Measurements from ENCODE around the gene NME2.
"Not testable (repeated sequence)": the region's sequence is repeated elsewhere in the genome, so short reads cannot be mapped to it uniquely, and the experiment has no call there.

The NME2 gene

DNA sequence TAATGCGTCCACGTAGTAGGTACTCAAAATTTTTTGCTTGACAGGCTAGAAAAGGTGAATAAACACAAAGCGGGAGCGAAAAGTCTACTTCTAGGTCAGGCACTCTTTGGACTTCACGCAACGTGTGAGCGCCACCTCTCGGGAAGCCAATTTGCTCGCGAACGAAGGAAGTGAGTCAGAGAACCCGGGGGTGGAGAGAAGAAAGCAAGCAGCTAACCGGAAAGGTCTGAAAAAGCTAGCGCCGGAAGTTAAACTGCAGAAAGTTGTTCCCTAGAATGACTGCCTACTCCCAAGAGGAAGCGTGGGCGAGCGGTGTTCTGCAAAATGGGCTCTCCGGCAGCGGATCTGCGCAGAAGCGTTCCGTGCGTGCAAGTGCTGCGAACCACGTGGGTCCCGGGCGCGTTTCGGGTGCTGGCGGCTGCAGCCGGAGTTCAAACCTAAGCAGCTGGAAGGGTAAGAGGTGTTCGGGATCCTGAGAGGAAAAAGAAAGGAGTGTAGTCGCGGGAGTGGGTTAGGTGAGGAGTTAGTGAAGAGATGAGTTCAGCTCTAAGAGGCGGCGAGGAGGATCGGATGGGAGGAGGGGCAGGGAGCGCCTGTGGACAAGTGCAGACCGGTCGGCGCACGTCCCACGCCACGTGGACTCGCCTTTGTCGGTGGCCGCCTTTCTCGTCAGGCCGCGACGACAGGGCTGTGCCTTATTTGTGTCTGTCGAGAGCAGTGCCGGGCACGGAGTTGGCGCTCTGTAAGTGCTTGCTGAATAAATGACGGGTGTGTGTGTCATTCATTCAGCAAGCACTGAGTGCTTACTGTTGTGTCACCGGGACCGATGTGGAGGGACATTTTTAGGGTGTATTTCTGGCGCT lies 12.8 kb upstream of the NME2 start, which contains the start of gene NME1:
Gene NME1, plus strand, starts transcription at position 350 of the 863 bp plus-strand sequence. CDS start 2,096 bp downstream, outside the sequence.
- DNase-seq, result peak; percentile 94 to 99

DNA sequence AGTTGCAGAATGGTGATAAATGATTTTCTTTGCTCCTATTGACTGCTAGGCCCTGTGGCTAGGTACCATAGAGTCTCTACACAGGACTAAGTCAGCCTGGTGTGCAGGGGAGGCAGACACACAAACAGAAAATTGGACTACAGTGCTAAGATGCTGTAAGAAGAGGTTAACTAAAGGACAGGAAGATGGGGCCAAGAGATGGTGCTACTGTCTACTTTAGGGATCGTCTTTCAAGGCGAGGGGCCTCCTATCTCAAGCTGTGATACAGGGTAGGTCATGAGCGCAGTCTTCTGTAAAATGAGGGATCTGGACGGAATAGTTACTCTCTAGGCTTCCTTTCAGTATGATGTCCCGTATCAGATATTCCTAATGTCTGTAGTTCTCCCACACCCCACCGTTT lies 12.0 kb upstream of the NME2 start:
- DNase-seq, result no peak

DNA sequence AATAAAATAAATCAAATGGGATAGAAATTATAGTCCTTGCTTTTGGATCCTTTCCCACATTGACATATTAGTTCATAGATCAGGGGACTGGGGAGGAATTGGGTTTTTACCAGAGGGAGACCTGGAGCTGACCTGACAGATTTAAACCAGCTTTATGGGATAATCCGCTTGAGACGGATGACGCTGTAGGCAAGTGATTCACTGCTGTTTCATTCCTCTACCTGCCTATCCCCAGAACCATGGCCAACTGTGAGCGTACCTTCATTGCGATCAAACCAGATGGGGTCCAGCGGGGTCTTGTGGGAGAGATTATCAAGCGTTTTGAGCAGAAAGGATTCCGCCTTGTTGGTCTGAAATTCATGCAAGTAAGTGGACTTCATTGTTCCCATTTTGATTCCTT lies 10.8 kb upstream of the NME2 start:
- DNase-seq, result no peak

DNA sequence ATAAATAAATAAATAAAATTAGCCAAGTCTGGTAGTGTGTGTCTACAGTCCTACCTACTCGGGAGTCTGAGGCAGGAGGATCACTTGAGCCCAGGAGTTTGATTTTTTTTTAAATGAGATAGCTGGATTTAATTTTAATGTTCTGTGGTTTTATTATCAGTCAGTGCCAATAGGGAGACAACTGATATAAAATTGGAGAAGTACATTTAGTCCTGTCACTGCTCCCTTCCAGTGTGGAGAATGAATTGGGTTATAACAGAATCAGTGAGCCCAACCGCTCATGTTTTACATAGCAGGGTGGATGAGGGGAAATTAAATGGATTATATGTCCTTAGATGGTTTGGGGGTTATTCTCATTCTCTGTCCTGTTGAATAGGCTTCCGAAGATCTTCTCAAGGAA lies 6.6 kb upstream of the NME2 start:
- DNase-seq, result no peak

DNA sequence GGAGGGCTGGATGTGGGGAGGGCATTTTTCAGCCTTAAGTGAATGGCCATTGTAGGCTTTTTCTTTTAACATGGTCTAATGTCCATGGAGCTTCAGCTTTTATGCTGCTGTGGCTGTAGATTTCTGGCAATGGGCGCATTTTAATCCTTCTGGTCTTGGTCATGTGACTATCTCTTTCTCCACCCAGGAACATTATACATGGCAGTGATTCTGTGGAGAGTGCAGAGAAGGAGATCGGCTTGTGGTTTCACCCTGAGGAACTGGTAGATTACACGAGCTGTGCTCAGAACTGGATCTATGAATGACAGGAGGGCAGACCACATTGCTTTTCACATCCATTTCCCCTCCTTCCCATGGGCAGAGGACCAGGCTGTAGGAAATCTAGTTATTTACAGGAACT lies 4.7 kb upstream of the NME2 start:
- no peak for DNase-seq

DNA sequence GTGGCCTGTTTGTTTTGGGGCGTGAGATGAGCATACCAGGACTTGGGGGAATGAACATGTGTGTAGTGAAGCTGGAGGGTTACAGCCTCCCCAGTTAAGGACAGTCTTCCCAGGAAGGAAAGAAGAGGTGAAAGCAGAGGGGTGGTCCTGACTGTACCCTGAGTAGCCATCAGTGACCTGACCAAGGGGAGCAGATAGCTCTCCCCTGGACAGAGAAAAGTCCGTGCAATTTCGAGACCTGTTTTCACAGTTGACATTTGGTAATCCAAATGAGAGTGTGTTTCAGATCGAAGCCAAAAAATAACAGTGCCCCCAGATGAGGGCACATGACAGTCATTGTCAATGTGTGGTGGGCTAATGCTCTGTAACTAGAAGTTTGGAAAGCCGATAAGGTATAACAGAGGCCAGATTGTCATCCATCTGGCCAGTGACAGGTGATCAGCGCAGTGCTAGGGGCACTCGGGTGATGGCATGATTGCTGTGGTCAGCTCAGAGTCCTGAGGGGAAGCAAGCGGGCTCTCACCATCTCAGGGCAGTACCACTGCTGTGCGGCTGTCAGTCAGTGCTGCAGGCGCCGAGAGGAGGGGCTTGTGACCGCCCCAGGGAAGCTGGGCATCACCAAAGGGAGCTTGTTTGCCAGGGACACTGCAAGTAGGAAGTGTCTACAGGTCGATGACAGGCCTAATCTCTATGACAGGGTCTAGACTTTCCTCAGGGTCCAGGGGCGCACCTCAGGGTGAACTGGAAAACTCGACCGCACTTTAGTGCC lies 1.1 kb upstream of the NME2 start:
- no peak for DNase-seq

DNA sequence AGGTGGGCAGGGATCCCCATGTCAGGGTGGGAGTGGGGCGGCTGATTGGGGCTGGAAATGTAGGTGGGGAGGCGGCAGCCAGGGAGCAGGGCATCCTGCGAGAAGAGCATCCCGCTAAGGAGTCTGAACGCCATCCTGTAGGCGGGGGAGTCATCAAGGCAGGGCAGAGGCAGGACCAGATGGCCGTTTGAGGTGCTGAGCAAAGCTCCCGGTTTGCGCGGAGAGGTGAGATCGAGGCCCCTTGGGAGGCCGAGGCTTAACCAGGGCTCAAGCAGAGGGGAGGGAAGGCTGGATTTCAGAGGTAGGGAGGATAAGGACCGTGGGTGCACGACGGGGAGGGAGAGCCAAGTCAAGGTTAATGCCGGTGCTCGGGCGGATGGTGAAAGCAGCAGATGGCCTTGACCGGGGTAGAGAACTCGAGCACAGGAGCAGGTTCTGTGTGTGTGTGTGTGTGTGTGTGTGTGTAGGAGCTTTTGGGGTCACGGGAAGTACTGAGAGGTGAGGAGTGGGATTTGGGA lies 472 bp upstream of the NME2 start:
- peak in 1 of 2 experiments; percentile 21 for DNase-seq

DNA sequence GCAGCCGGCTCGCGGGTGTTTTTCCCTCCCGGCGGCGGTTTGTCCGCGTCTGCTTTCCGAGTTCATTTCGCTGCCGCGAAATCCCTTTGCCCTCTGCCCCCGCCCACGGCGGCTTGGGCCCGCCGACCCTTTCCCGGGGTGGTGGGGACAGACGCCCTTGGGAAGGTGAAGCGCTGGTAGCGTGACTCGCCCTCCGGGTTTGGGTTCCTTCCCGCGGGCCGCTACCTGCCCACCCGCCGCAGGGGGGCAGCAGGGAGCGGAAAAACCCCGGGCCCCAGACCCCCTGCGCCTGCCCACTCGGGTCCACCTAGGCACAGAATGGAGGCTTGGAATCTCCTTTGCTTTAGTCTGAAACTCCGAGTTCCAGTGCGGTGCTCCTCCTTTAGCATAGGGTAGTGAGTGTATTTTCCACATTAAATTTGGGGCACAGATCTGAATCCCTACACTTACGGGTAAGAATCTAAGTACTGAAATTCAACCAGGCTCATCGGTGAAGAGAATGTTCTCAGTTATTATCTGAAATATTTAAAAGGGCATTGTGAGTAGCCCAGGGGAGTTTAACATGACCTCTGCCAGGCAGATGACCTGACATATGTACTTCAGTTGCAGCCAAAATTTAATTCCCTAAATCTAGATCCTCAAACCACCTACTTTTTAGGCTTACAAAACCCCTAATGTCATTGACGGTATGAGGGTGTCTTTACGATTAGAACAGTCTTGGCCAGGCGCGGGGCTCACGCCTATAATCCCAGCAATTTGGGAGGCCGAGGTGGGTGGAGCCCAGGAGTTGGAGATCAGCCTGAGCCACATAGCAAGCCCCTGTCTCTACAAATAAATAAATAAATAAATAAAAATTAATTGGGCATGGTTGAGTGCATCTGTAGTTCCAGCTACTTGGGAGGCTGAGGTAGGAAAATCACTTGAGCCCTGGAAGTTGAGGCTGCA lies 1.0 kb downstream of the NME2 start:
- peak in 1 of 2 experiments; percentile 61 for DNase-seq

DNA sequence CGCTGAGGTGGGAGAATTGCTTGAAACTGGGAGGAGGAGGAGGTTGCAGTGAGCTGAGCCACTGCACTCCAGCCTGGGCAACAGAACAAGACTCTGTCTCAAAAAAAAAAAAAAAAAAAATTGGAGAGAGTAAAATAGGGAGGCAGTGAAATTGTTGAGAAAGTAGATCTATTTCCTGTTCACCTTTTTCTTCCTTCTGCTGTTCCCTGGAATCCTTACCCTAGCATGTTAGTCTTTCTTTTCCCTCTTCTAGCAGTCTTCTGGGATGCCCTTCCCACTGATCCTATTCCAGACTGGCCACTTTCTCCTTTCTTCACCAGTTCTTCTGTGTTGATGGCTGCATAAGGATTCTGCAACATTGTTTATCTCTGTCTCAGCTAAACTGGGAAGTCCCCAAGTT lies 3.1 kb downstream of the NME2 start:
- no peak for DNase-seq

DNA sequence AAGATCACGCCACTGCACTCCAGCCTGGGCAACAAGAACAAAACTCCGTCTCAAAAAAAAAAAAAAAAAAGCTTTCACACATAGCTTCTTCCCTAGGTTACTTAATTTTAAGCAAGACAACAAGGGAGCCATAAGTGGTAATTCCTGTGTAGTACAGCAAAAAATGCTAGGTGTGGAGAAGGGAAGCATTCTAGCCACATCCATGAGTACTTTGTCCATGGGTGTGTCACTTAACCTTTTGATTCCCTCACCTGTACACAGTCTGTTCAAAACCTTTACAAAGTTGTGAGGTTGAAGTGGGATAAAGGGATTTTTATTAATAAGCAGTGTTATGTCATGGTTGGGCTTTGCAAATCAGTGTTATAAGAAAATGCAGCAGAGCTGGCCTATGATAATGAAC lies 4.5 kb downstream of the NME2 start:
- DNase-seq, result no peak

DNA sequence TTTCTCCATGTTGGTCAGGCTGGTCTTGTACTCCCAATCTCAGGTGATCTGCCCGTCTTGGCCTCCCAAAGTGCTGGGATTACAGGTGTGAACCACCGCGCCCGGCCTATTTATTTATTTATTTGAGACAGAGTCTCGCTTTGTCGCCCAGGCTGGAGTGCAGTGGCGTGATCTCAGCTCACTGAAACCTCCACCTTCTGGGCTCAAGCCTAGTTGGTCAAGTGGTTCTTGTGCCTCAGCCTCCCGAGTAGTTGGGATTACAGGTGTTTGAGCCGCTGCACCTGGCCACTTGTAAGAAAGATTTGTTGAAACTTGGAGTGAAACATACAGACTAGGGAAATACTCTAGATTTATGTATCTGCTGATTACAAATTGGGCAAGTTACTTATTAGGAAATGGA lies 5.8 kb downstream of the NME2 start:
- not testable (repeated sequence) for DNase-seq

DNA sequence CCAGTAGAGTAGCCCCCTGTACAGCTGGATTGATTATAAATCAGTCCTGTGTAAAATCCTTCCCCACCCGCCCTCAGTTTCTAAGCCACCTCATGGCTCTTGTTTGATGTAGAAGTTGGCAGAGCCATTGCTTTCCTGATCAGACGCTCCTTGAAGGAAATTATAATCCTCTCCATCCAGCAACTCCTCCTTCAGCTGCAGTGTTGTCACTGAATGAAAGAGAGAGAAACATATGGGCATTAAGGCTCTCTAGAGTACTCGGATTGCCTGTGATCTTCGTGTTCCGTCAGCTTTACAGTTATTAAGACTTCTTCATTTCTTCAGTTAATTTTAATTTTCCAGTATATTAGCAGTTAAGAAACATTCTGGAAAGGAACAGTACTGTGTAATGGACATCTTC lies 14.3 kb downstream of the NME2 start:
- DNase-seq, result no peak

DNA sequence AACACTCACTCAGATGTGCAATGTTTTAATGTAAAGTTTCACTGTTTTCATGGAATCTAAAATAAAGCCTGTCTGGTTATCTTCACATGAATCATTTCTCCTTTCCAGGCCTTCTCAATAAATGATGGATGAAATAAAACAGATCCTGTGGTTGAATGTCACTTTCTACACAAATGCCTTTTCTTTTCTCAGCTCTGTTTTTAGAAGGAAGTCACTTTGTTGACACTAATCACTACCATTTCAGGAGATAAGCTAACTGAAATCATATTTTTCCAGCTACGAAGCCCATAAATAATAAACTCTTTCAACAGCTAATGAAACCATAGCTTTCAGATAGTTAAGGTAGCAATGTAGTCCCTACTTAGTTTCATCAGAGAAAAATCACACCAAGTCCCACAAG lies 17.9 kb downstream of the NME2 start:
- DNase-seq, result no peak

DNA sequence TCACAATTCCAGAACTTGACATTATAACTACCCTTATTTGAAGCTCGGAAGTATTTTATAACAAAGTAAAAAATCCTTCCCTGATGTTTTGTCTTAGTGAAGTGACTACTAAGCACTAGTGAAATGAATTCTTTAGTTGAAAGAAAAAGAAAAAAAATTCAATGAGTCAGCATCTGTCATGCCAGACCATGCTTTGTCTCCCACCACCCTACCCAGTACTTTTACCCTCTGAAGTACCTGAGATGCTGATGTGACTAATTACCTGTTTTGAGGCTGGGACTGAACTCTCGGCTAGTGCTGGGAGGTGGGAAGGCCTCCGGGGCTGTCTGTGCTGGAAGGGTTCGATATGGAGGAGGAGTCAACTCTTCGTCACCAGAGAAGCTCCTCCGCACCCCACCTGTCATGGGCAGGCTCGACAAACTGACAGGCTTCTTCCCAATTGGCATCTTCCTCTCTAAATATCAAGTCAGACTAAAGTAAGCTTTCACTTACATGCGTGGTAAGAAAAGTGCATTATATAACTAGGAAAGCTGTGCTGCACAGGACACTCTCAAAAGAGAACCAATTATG lies 19.6 kb downstream of the NME2 start:
- DNase-seq, result no peak

DNA sequence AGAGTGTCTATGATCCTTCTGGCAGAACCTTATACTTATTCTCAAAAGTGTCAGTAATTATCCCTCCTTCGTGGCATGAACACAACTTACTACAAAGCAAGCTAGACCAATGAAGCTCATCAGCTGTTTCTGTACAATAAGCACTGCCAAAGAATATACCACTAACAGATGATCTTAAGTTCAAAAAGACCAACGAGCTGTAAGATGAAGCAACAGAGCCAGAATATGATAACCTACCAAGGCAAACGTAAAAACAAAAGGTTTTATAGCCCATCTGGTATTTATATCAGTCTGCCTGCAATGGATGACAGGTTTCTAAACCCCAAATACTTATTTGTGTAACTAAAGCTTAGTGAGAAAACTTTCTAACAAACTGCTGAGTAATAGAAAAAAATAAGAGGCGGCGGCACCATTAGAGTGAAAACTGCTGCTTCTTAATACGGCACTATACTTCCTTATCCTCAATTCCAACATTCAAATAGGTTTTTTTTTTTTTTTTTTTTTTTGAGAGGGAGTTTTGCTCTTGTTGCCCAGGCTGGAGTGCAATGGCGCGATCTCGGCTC lies 22.1 kb downstream of the NME2 start:
- no peak for DNase-seq

DNA sequence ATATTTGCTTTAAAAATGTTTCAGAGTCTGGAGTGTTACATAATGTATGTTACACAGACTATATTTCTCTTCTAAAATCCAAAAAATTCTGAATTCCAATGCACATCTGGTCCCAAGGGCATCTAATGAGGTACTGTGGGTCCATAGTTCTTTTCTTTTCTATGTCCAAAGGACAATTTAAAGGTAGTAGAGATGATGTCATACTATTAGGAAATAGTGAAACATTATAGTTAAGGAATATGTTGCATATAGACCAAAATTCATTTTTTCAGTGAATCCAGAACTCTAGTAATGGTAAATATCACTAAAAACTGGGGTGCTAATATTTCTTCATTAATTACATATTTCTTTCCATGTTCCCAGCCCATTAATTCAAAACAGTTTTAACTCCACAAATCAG lies 23.0 kb downstream of the NME2 start:
- DNase-seq, result no peak

DNA sequence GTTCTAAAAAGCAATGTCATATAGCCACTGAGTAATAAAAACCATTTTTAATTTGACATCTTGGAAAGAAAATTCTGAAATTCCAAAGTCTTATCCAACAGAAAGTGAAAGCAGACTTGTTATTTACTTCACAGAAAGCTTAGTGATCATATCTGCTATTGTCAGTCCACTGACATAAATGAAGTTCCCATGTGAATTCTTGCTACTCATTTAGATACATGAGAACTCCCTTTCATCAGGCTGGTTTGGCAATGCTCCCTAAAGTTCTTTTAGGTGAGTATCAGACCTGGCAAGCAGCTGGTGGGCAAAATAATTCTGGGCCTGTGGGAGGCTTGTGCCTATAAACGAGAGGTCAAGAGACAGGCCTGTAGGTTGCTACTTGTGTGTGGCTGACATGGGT lies 23.4 kb downstream of the NME2 start:
- no peak for DNase-seq

DNA sequence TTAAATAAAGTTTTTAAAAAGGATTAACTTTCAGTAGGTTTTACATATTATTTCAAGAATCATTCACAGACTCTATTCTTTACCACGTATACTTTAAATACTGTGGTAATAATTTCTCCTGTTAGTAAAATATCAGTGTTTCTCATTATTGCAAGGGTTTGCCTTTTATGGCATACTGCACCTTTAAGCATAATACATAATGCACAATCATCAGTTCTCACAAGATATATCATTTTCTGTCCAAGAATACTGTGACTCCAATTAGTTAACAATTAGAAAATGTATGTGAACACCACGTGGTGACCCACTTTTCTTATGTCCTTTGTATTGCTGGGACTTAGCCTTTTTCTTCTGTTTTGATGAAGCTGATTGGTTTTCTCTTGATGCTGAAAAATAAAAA lies 25.7 kb downstream of the NME2 start:
- DNase-seq, result no peak

DNA sequence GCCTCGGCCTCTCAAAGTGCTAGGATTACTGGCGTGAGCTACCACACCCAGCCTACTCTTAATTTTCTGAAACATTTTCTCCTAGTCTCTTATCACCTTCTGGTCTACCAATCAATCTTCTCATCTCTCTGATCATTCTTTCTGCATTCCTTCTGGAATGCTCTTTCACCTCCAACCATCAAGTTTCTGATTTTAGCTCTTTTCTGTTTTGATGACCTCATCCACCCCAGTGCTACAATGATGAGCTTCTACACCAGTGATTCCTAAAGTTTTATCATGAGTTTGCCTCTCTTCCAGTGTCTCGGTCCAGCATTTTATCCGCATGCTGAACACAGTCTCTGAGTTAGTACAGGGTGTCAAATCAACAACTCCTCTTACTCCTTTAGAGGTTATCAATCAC lies 31.5 kb downstream of the NME2 start:
- no peak for DNase-seq

DNA sequence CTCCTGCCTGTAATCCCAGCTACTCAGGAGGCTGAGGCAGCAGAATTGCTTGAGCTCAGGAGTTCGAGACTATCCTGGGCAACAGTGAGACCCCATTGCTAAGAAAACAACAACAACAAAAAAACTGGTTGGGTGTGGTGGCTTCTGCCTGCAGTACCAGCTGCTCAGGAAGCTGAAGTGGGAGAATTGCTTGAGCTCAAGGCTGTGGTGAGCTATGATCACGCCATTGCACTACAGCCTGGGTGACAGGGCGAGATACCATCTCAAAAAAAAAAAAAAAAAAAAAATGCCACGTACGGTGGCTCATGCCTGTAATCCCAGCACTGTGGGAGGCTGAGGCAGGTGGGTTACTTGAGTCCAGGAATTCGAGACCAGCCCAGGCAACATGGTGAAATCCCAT lies 34.1 kb downstream of the NME2 start:
- no peak for DNase-seq

DNA sequence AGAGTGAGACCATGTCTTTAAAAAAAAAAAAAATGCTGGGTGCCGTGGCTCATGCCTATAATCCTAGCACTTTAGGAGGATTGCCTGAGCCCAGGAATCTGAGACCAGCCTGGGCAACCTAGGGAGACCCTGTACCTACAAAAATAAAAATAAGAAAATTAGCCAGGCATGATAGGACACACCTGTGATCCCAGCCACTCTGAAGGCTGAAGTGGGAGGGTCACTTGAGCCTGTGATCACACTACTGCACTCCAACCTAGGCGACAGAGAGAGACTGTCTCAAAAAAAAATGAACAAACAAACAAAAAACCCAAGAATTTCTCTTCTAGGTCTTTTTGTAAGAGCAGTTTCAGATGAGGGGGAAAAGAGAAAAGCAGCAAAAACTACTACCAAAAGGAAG lies 34.6 kb downstream of the NME2 start:
- DNase-seq, result no peak

DNA sequence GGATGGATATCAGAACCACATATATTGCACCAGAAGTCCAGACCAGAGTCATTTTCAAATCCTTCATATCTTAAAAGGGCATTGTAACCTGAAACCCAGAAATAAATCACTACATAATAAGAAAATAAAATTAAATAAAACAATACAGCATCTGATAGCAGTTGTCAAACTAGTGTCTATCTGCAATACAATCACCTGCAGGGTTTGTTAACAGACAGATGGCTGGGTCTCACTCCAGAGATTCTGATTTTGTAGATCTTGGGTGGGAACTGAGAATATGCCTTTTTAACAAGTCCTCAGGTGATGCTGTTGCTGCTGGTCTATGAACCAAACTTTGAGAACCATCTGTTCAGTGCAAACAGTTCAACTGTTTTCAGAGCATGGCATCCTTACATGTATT lies 37.6 kb downstream of the NME2 start:
- no peak for DNase-seq

Data from NCI-H446 (cell line).